ENCODE measurements around the gene EPGN.

EPGN gene

GRCh38 chr4:74344031-74344430, 35.8 kb downstream of the EPGN start:
- no peak for DNase-seq

- no peak for DNase-seq
Measured at GRCh38 chr4:74353858-74354257, 45.6 kb downstream of the EPGN start.

- no peak for DNase-seq
Measured at GRCh38 chr4:74357965-74358364, 49.7 kb downstream of the EPGN start.

- DNase-seq, result no peak
Measured at GRCh38 chr4:74361671-74362070, 53.4 kb downstream of the EPGN start.

GRCh38 chr4:74362347-74362746, 54.1 kb downstream of the EPGN start:
- DNase-seq, result no peak

- DNase-seq, result no peak
Measured at GRCh38 chr4:74364256-74364651, 56.0 kb downstream of the EPGN start.

- DNase-seq, result no peak
Measured at GRCh38 chr4:74364652-74365491, 56.6 kb downstream of the EPGN start, which contains the start of gene EREG. Gene EREG (plus strand): TSS chr4:74365145. CDS start chr4:74365309, 164 bp downstream.

GRCh38 chr4:74365761-74366160, 57.5 kb downstream of the EPGN start:
- no peak for DNase-seq
